GM23338 (cell line): ENCODE results near the gene CRADD. TPM values are rescaled to one million over a fixed set of nuclear protein-coding genes. Genes with fewer than 3 reads are reported as not detected.

Source experiments
- ATAC-seq: fragments of 200-7000 bp; cut with Tn5 transposase; 3 replicates; pipeline ENCODE4 v1.9.1; 2020
- DNase-seq: peaks from one replicate; pipeline ENCODE4 v3.0.0-alpha.2; 2015; ENCODE audit warnings: low spot score
- H2AFZ ChIP-seq: fragments of 200-600 bp; sonication (generic); 2 replicates; pipeline ENCODE4 v1.8.0; 2016; ENCODE audit warnings: antibody characterized with exemption, mild to moderate bottlenecking, moderate library complexity
- H3F3A ChIP-seq: fragments of 200-600 bp; sonication (generic); replicated peaks from 2 replicates; pipeline ENCODE4 v1.8.0; 2017; ENCODE audit warnings: antibody characterized with exemption, mixed run types, low read depth
- H3K27ac ChIP-seq: fragments of 200-600 bp; sonication (generic); 2 replicates; pipeline ENCODE4 v1.6.1; 2016; ENCODE audit warnings: low read depth
- H3K27me3 ChIP-seq: fragments of 200-600 bp; sonication (generic); 2 replicates; pipeline ENCODE4 v1.8.0; 2016; ENCODE audit warnings: mild to moderate bottlenecking, mixed run types, moderate library complexity; ENCODE audit not compliant: insufficient read depth
- H3K36me3 ChIP-seq: fragments of 200-600 bp; sonication (generic); 2 replicates; pipeline ENCODE4 v1.8.0; 2016; ENCODE audit warnings: mild to moderate bottlenecking; ENCODE audit not compliant: insufficient read depth
- H3K4me1 ChIP-seq: fragments of 200-600 bp; sonication (generic); 2 replicates; pipeline ENCODE4 v1.8.0; 2016; ENCODE audit warnings: mild to moderate bottlenecking, moderate library complexity; ENCODE audit not compliant: insufficient read depth
- H3K4me2 ChIP-seq: fragments of 200-600 bp; sonication (generic); 2 replicates; pipeline ENCODE4 v1.7.1; 2017; ENCODE audit warnings: mixed run types
- H3K4me3 ChIP-seq: fragments of 200-600 bp; sonication (generic); 2 replicates; pipeline ENCODE4 v1.6.1; 2016; ENCODE audit warnings: mixed run types
- H3K79me2 ChIP-seq: fragments of 200-600 bp; sonication (generic); replicated peaks from 2 replicates; pipeline ENCODE4 v1.8.0; 2017; ENCODE audit warnings: mild to moderate bottlenecking; ENCODE audit not compliant: insufficient read depth
- H3K9me2 ChIP-seq: fragments of 200-600 bp; sonication (generic); 2 replicates; pipeline ENCODE4 v1.8.0; 2017; ENCODE audit not compliant: insufficient read depth
- H4K20me1 ChIP-seq: fragments of 200-600 bp; sonication (generic); replicated peaks from 2 replicates; pipeline ENCODE4 v1.8.0; 2017; ENCODE audit warnings: mild to moderate bottlenecking; ENCODE audit not compliant: insufficient read depth
- H3K27ac Mint-ChIP-seq: 2 replicates; pipeline ENCODE4 v1.8.0; 2020; ENCODE audit warnings: inconsistent platforms, mild to moderate bottlenecking, moderate library complexity, mixed read lengths
- H3K27me3 Mint-ChIP-seq: 3 replicates; pipeline ENCODE4 v1.8.0; 2022; ENCODE audit warnings: low read depth, mild to moderate bottlenecking, moderate library complexity, mixed read lengths, inconsistent platforms; ENCODE audit not compliant: insufficient read depth, poor library complexity
- H3K36me3 Mint-ChIP-seq: 3 replicates; pipeline ENCODE4 v1.8.0; 2021; ENCODE audit warnings: low read depth, mild to moderate bottlenecking, inconsistent platforms, moderate library complexity, mixed read lengths
- H3K4me1 Mint-ChIP-seq: 3 replicates; pipeline ENCODE4 v1.8.0; 2020; ENCODE audit warnings: mild to moderate bottlenecking, inconsistent platforms, mixed read lengths
- H3K4me3 Mint-ChIP-seq: 3 replicates; pipeline ENCODE4 v1.8.0; 2021; ENCODE audit warnings: moderate library complexity, mild to moderate bottlenecking, inconsistent platforms, mixed read lengths
- H3K9me3 Mint-ChIP-seq: 3 replicates; pipeline ENCODE4 v1.8.0; 2020; ENCODE audit warnings: moderate library complexity, mild to moderate bottlenecking, inconsistent platforms, mixed read lengths
- EZH2 ChIP-seq: fragments of 200-600 bp; sonication (generic); IDR thresholded peaks from one replicate; pipeline ENCODE4 v1.8.0; 2017; ENCODE audit warnings: antibody characterized with exemption, mild to moderate bottlenecking, low read depth; ENCODE audit not compliant: unreplicated experiment
- JUNB ChIP-seq: IDR thresholded peaks from one replicate; pipeline ENCODE4 v1.6.1; 2016; ENCODE audit warnings: antibody characterized with exemption; ENCODE audit not compliant: unreplicated experiment
- NANOG ChIP-seq: IDR thresholded peaks from 2 replicates; pipeline ENCODE4 v1.6.1; 2016; ENCODE audit warnings: antibody characterized with exemption, borderline replicate concordance
- POLR2AphosphoS5 ChIP-seq: IDR thresholded peaks from 2 replicates; pipeline ENCODE4 v1.6.1; 2016; ENCODE audit warnings: antibody characterized with exemption, low read depth
- REST ChIP-seq: IDR thresholded peaks from one replicate; pipeline ENCODE4 v1.6.1; 2018; ENCODE audit warnings: antibody characterized with exemption; ENCODE audit not compliant: unreplicated experiment
- STAT1 ChIP-seq: IDR thresholded peaks from one replicate; pipeline ENCODE4 v1.6.1; 2016; ENCODE audit warnings: antibody characterized with exemption; ENCODE audit not compliant: unreplicated experiment
- ZNF114 ChIP-seq: fragments of 250-450 bp; sonication (Bioruptor Pico); IDR thresholded peaks from 2 replicates; pipeline ENCODE4 v1.5.0; 2020; ENCODE audit warnings: mild to moderate bottlenecking, moderate library complexity
- ZNF331 ChIP-seq: fragments of 250-450 bp; sonication (Bioruptor Pico); IDR thresholded peaks from 2 replicates; pipeline ENCODE4 v1.5.0; 2020; ENCODE audit warnings: low read depth, mild to moderate bottlenecking, moderate library complexity
- ZNF462 ChIP-seq: fragments of 250-450 bp; sonication (Bioruptor Pico); IDR thresholded peaks from 2 replicates; pipeline ENCODE4 v1.5.0; 2020; ENCODE audit warnings: mild to moderate bottlenecking, moderate library complexity
- polyA plus RNA-seq: library from polyadenylated mRNA; unstranded; fragments of >200 nt; fragmentation: Nextera tagmentation; extraction: Ambion mirVana; gene quantifications from 2 replicates; pipeline ENCODE4 v1.2.1, GENCODE V29; 2016
- total RNA-seq: library from RNA; depleted of rRNA; stranded (reverse); fragments of >200 nt; shearing (Covaris generic); gene quantifications from 2 replicates; pipeline ENCODE4 v1.2.3, GENCODE V29; 2014
- TF ChIP-seq, protein P1 (sequence below), 2 experiments: fragments of 200-600 bp in 1 of 2; sonication (generic) in 1 of 2; conservative IDR thresholded peaks; 2 replicates each; pipeline versions ENCODE4 v1.5.1 to v1.6.1; 2016 to 2017; ENCODE audit warnings: antibody characterized with exemption in 2 of 2, low read depth in 2 of 2, mild to moderate bottlenecking in 2 of 2, moderate library complexity in 1 of 2

Gene CRADD
- total and polyA plus RNA-seq, 2 experiments from 2014 or later, result 6.3 to 27.9 TPM

DNA sequence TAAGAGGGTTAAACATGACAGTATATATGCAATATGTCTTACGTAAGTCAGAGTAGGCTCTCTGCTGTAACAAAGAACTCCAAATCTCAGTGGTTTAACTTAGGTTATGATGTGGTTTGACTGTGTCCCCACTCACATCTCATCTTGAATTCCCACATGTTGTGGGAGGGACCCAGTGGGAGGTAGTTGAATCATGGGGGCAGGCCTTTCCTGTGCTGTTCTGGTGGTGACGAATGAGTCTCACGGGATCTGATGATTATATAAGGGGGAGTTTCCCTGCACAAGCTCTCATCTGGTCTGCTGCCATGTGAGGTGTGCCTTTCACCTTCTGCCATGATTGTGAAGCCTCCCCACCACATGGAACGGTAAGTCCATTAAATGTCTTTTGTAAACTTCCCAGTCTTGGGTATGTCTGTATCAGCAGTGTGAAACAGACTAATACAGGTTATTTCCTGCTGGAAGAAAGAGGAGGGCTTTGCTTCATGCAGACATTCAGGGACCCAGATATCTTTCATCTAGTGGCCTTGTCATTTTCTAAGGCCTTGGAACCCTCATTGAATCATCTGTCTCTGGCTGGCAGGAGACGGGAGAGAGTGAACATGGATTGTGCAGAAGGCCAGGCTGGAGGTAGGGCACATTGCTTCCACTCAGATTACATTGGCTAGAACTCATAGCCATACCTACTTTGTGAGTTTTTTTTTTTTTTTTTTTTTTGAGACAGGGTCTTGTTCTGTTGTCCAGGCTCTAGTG, 96.1 kb downstream of the CRADD start:
- H3K4me1 Mint-ChIP-seq, result peaks cover 9% of the 10 kb centered on the region; the same call in 2 of the 3 replicates
- peaks cover 2% of the 10 kb centered on the region for H3K27me3 Mint-ChIP-seq
- H3K9me2 ChIP-seq, result no peaks in the 10 kb centered on the region
- H3K4me1 ChIP-seq, result no peaks in the 10 kb centered on the region
- H3F3A ChIP-seq, result no peaks in the 10 kb centered on the region
- H3K4me2 ChIP-seq, result no peak overlapping the region
- no peaks in the 10 kb centered on the region for H3K27me3 ChIP-seq
- H3K79me2 ChIP-seq, result no peaks in the 10 kb centered on the region
- H3K4me3 Mint-ChIP-seq, result no peak overlapping the region
- no peaks in the 10 kb centered on the region for H3K9me3 Mint-ChIP-seq
- H4K20me1 ChIP-seq, result no peaks in the 10 kb centered on the region
- no peak overlapping the region for H3K27ac ChIP-seq
- no peak overlapping the region for H3K27ac Mint-ChIP-seq
- ATAC-seq (no peak), DNase-seq (no peak)
- no peak for TF ChIP-seq JUNB
- no peak for TF ChIP-seq STAT1
- TF ChIP-seq REST, result no peak
- H3K4me3 ChIP-seq, result no peak overlapping the region
- no peaks in the 10 kb centered on the region for H3K36me3 ChIP-seq
- no peak overlapping the region for H2AFZ ChIP-seq
- no peaks in the 10 kb centered on the region for H3K36me3 Mint-ChIP-seq

- H3K9me3 Mint-ChIP-seq, result no peaks in the 10 kb centered on the region
- H3K4me1 ChIP-seq, result no peaks in the 10 kb centered on the region
- no peaks in the 10 kb centered on the region for H3K36me3 Mint-ChIP-seq
- DNase-seq (no peak), ATAC-seq (no peak)
- no peak overlapping the region for H3K4me3 Mint-ChIP-seq
- no peak overlapping the region for H3K27ac Mint-ChIP-seq
- peaks cover 2% of the 10 kb centered on the region for H3K27me3 Mint-ChIP-seq
- H3K27ac ChIP-seq, result no peak overlapping the region
- H3K4me1 Mint-ChIP-seq, result peaks cover 9% of the 10 kb centered on the region; the same call in 2 of the 3 replicates
- no peaks in the 10 kb centered on the region for H3K36me3 ChIP-seq
- no peaks in the 10 kb centered on the region for H3K27me3 ChIP-seq
- no peak overlapping the region for H3K4me3 ChIP-seq
- H2AFZ ChIP-seq, result no peak overlapping the region
- H3K4me2 ChIP-seq, result no peak overlapping the region
- H3K79me2 ChIP-seq, result no peaks in the 10 kb centered on the region
- H3F3A ChIP-seq, result no peaks in the 10 kb centered on the region
- H4K20me1 ChIP-seq, result no peaks in the 10 kb centered on the region
- H3K9me2 ChIP-seq, result no peaks in the 10 kb centered on the region
- TF ChIP-seq, protein P1, sequence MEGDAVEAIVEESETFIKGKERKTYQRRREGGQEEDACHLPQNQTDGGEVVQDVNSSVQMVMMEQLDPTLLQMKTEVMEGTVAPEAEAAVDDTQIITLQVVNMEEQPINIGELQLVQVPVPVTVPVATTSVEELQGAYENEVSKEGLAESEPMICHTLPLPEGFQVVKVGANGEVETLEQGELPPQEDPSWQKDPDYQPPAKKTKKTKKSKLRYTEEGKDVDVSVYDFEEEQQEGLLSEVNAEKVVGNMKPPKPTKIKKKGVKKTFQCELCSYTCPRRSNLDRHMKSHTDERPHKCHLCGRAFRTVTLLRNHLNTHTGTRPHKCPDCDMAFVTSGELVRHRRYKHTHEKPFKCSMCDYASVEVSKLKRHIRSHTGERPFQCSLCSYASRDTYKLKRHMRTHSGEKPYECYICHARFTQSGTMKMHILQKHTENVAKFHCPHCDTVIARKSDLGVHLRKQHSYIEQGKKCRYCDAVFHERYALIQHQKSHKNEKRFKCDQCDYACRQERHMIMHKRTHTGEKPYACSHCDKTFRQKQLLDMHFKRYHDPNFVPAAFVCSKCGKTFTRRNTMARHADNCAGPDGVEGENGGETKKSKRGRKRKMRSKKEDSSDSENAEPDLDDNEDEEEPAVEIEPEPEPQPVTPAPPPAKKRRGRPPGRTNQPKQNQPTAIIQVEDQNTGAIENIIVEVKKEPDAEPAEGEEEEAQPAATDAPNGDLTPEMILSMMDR (conservative IDR thresholded peaks at IDR 0.05; ENCODE audit: low read depth in 2 of 2), result no peak
- TF ChIP-seq EZH2 (no peak), NANOG (no peak), ZNF331 (CRISPR knock-in tag) (no peak), JUNB (no peak), POLR2AphosphoS5 (no peak), ZNF114 (CRISPR knock-in tag) (no peak), ZNF462 (CRISPR knock-in tag) (no peak)
These were observed 99.4 kb downstream of the CRADD start for GRCh38 chr12:93776581-93777018.
